Activated CD4-positive, CD25-positive, alpha-beta regulatory T cell treated with anti-CD3 and anti-CD28 coated beads, Interleukin-2, amount 50 U/mL, for 16 hours (primary cell): ENCODE results near the gene HLA-DOA.
A peak's percentile ranks its signal among the peaks of the same experiment; 100 is the strongest.

ENCODE experiments used
- DNase-seq: peaks from one replicate; pipeline ENCODE4 v3.0.0-alpha.2; 2020; ENCODE audit warnings: low read depth, low spot score

The HLA-DOA gene

DNA sequence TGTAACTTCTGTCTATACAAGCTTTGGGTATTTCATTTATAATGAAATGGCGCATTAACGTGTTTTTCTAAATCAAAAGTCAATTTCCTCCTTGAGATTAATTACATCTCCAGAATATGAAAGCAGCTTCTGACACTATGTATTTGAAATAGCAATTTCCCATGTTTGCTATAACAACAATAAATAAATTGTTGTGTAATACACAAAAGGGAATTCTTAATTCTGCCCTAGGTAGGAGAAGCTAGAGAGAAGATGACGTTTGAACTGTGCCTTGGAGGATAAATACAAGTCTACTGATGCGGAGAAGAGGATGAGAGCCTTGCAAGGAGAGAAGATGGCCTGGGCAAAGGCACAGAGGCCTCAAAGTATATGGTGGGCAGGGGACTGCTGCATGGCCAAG lies 7.6 kb upstream of the HLA-DOA start:
- DNase-seq: no peak

- no peak for DNase-seq
Observed at GRCh38 chr6:33015798-33016197, 6.4 kb upstream of the HLA-DOA start.

GRCh38 chr6:33014841-33015634 lies 5.6 kb upstream of the HLA-DOA start:
- peak; percentile 48 for DNase-seq

DNA sequence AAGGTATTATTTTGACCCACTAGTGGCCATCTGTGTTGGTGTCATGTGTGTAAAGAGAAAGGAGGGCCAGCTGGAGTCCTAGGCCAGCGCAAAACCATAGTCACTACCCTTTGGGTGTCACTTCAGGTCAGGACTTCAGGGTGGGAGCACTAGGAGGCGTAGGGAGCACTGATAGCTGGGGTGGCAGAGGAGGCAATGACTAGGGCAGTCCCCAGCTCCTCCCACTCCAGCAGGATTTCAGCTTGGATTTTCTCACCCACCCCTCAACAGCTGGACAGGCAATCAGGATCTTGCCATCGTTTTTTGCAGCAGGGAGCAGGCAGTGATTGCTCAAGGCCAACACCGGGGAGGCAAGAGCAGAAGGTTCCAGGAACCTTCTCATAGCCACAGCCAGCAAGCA lies 4.2 kb upstream of the HLA-DOA start:
- no peak for DNase-seq

DNA sequence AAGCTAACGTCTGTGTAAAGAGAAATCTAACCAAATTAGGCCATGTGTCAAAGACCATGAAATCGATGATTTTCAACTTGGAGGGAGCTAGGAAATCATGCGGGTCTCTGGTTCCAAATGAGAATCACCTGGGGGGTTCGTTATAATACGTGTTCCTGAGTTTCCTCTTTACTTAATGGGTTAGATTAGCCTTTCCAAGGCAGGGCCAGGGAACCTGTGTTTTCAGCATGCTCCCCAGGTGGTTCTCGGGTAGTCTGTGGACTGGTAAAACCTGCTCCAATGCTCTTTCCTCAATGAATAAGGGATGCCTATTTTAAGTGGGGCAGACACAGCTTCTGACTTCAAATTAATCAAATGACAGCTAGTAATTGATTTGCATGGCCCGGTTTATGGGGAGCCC lies 965 bp upstream of the HLA-DOA start:
- DNase-seq: no peak

GRCh38 chr6:33007831-33008400 lies 1.5 kb downstream of the HLA-DOA start:
- no peak for DNase-seq

DNA sequence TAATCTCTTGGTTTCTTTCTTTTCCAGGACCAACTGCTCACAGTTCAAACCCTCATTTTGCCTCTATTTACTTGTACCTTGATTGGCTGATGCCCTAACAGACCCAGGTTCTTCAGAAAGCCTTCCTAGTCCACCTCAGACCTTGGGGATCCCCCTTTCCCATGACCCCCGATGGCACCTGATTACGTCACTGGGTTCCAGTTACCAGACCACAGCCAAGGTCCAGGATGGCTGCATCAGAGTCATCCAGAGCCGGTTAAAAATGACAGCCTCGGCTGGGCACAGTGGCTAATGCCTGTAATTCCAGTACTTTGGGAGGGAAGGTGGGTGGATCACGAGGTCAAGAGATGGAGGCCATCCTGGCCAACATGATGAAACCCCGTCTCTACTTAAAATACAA lies 4.5 kb downstream of the HLA-DOA start:
- no peak for DNase-seq

GRCh38 chr6:33001685-33002084 lies 7.7 kb downstream of the HLA-DOA start:
- no peak for DNase-seq

GRCh38 chr6:33000055-33000454 lies 9.3 kb downstream of the HLA-DOA start:
- DNase-seq: no peak

DNA sequence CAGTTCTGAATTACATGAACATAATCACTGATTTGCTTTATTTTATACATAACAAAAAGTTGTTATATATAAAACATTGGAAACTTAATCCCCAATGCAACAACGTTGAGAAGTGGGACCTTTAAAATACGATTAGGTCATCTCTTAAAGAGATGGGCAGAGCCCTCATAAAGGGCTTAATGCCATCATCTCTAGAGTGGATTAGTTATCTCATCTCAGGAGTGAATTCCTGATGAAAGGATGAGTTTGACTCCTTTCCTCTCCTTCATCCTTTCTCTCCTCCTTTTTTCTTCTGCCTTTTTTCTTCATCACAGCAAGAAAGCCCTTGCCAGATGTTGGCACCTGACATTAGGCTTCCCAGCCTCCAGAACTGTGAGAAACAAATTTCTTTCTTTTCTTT lies 13.9 kb downstream of the HLA-DOA start:
- no peak for DNase-seq

DNA sequence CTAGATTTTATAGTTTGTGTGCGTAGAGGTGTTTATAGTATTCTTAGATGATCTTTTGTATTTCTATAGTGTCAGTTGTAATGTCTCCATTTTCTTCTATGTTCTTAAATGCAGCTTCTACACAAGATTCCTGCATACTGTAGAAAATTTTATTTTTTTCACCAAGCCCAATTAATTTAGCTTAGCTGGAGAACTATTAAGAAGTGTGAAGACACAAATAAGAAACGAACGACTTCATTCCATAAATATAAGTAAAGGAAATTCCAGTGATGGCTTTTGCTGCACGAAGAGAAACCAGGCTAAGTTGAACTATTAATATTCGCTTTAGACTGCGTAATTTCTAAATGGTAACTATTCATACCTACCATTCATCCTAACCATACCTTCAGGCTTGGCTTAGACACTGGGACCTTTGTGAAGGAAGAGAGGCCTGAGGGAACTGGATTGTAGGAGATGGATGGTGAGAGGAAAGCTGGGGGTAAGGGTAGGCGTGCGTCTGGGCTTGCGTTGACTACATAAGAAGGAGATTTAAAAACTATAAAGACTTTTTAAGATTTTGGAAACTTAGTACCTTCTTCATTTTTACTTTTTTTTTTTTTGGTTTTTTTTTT lies 15.9 kb downstream of the HLA-DOA start:
- DNase-seq: no peak

DNA sequence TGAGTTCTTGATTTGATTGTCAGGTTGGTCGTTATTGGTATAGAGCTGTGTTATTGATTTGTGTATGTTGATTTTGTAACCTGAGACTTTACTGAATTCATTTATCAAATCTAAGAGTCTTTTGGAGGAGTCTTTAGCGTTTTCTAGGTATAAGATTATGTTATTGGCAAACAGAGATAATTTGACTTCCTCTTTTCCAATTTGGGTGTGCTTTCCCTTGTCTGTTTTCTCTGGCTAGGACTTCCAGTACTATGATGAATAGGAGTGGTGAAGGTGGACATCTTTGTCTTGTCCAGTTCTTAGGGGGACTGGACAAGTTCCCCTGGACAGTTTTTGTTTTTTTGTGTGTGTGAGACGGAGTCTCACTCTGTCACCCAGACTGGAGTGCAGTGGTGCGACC lies 17.4 kb downstream of the HLA-DOA start:
- DNase-seq: no peak

DNA sequence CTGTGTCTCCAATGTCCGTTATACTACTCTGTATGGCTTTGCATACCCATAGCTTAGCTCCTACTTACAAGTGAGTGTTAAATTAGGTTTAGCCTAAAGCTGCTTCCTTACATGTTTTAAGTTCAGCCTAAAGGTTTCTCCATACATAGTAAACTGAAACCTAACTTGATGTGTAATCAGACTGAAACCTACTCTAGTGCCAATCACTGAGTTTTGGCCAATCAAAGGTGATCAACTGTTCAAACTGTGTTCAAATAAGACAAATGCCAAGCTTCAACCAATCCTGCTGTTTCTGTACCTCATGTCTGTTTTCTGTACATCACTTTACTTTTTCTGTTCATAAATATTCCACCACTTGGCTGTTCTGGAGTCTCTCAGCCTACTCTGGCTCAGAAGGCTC lies 20.0 kb downstream of the HLA-DOA start:
- no peak for DNase-seq

DNA sequence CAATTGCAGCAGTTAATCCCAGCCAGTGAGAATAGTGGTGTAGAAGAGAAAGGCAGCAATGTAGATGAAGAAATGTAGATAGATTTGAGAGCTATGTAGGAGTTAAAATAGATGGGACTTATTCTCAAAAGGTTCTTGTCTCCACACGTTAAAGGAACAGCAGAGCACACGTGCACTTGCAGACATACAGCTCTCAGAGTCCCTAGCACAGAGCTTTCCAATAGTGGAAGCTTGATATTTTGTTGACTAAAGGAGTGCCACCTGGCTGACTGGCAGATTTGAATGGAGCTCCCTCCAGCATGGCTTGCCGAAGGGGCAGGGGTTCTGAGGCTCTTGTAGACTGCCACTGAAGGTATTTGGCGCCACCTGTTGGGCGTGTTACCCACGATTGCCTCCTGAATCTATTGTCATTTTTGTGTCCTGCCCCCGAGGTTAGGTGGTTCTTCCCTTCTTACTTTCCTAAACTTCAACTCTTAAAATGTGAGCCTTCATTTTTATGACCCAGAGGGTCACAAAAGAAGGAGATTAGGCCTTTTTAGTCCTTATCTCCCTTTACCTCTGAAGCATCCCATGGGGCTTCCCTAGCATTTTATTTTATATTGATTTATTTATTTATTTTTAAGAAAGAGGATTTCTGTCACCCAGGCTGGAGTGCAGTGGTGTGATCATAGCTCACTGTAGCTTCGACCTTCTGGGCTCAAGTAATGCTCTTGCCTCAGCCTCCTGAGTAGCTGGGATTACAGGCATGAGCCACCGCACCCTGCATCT lies 24.6 kb downstream of the HLA-DOA start:
- peak; percentile 81 for DNase-seq

- no peak for DNase-seq
Observed at GRCh38 chr6:32983964-32984621, 25.3 kb downstream of the HLA-DOA start.

DNA sequence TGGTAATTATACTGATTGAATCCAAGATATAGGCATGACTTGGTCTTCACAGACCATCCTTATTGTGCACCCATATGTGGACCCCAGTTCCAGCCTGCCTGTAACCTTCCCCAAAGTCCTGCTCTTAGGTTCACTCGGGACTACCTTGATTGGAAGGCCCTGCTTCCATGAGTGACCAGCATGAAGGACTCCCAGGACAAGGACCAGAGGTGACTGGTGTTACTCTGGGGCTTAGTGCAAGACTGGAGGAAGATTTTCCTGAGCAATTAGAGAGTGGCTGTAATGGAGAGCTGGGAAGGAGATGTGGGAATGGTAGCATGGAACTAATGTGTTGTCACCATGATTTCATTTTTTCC lies 25.9 kb downstream of the HLA-DOA start:
- no peak for DNase-seq

DNA sequence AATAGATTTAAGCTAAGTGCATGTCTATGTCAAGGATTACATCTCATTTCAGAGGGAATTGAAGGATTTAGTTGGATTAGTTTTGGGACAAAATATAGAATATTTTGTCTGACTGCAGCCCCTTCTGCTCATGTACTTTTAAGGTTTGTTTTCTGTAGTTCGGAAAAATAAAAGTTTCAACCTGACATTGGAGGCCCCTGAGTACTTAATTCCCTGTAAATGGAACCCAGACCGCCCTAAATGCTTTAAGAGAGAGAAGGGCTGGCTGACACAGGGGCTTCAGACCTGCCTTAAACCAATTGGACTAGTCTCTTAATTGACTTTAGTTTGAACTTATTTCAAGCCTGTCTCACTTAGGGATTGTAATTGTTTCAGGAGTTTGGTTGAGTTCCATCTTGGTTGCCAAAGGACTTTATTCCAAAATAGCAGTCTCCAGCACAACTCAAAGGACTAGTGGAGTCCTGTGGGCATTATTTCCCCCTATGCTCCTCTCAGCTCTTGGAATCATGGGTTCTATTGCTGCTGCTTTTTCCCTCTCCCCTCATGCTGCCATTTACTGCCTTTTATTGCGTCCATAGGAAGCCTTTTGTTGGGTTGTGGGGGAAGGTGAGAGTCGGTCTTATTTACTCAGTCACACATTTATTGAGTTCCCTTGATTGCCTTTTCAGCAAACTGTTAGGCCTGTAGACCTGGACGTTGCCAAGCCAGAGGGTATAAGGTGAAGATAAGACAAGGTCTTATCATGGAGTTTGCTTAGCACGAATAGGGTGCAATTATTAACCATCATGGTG lies 26.5 kb downstream of the HLA-DOA start:
- DNase-seq: no peak

DNA sequence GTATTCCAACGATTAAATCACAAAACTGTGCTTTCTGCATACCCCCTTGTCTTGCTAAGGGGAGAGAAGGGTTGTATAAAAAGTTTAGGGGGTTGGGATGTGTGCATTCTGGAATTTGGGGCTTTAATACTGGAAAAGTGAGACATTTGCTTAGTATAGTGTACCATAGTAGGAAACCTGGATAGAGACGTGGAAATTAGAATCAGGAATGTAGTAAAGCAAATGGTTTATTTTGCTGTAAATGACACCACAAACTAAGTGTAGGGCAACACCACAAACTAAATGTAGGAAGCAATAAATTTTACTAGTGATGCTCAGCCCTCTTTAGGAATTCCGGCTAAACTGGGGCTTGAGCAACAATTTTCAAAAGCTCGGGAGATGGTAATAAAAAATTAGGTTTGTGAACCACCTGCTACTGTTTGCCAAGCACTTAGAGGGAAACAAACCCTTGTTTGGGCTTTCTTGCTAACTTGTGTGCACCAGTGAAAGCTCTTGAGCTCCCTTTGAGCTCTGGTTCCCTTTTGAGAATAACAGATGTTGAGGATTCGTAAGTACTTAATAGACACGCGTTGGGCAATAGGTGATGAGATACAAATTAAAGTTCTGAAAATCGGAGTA lies 27.2 kb downstream of the HLA-DOA start:
- no peak for DNase-seq

- DNase-seq: no peak
Observed at GRCh38 chr6:32980488-32981038, 28.8 kb downstream of the HLA-DOA start.

GRCh38 chr6:32979720-32980487 lies 29.5 kb downstream of the HLA-DOA start:
- DNase-seq: no peak
